GM18517 (cell line): ENCODE measurements around the gene TMED10.
"Not testable (repeated sequence)": the region's sequence is repeated elsewhere in the genome, so short reads cannot be mapped to it uniquely, and the experiment has no call there.

Experiments used
- ATAC-seq: cut with Tn5 transposase; IDR thresholded peaks from one replicate; pipeline ENCODE4 v1.9.1; 2021; ENCODE audit warnings: mild to moderate bottlenecking, moderate library complexity; ENCODE audit not compliant: unreplicated experiment

TMED10 gene

GRCh38 chr14:75128596-75128990 is 47.8 kb downstream of the TMED10 start:
- ATAC-seq, result no peak

DNA sequence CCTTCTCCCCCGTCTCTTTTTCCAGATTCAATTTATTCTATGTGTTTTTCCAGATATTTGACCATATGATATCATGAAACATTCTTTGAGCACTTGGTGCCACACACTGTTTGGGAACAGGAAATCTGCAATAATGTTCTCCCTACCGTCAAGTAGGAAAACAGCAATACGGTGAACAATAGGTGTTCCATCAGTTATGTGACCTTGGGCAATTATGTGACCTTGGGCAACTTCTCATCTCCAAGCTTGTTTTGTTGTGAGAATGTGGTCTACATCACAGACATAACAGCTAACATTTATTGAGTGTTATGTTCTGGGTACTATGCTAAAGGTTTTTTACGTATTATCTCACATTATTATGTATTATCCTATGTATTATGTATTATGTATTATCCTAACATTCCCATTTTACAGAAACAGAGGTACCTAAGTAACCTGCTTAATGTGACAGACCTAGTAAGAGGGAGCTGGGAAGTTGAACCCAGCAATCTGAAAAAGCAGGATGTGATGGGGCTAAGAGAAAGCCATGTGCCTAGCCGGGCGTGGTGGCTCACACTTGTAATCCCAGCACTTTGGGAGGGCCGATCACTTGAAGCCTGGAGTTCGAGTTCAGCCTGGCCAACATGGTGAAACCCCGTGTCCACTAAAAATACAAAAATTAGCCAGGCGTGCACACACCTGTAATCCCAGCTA is 48.4 kb downstream of the TMED10 start:
- no peak for ATAC-seq

DNA sequence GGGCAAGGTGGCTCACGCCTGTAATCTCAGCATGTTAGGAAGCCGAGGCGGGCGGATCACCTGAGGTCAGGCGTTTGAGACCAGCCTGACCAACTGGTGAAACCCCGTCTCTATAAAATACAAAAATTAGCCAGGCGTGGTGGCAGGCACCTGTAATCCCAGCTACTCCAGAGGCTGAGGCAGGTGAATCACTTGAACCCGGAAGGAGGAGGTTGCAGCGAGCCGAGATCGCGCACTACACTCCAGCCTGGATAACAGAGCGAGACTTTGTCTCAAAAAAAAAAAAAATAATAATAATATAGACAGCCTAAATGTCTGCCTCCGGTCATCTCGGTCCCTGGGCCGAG is 49.0 kb downstream of the TMED10 start:
- not testable (repeated sequence) for ATAC-seq

DNA sequence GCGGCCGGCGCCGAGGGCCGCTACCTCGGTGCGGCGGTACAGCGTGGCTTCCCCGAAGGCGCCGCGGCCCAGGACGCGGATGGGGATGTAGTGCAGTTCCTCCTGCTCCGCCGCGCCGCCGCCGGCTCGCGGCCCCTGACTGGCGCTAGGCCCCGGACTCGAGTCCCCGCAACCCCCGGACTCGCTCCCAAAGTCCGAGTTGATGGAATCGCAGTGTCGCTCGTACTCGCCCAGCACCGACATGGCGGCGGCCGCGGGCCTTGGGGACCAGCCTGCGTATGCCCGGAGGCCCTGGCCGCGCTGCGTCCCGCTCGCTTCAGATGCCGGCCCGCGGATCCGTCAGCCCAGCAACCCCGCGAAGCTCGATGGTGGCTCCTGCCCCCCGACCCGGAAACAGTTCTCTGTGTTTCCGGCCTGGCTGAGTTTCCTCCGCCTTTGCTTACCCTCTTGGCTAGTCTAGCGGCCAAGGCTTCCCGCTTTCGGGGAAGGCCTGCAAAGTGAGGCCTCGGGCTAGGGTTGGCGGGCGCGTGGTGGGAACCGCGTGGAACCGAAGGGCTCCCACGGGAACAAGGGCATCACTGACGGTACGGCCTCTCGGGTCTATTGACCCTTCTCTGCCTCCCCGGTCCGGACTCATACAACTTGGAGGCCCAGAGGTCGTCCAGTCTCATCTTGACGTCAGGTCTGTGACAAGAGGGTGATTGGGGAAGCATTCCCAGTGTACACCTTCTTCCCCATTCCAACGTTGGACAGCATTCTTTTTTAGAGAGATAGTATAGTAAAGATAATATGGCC is 49.5 kb downstream of the TMED10 start, which contains the start of gene NEK9:
TSS of gene NEK9 (minus strand) at position 370 of the 795 bp plus-strand sequence. CDS start at position 243, 127 bp downstream.
- peak; percentile 85 for ATAC-seq

- ATAC-seq, result no peak
Observed at GRCh38 chr14:75126121-75126544, 50.3 kb downstream of the TMED10 start.

DNA sequence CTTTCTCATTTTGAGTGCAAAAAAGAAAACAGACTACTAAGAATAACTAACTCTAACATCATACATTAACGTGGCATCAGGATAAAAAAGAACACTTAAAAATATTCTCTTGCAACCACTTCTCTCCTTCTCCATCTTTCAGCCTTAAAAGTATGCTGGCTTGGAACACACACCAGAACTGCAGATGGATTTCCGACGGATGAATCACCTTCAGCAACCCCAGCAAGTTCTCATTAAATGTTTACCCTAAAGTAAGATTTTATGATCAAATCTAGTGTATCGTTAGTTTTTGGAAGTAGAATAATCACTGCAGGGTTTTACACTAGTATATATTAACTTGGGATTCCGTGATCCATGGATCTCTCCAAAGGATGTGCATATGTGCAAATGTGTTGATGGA is 50.8 kb downstream of the TMED10 start:
- ATAC-seq, result no peak

DNA sequence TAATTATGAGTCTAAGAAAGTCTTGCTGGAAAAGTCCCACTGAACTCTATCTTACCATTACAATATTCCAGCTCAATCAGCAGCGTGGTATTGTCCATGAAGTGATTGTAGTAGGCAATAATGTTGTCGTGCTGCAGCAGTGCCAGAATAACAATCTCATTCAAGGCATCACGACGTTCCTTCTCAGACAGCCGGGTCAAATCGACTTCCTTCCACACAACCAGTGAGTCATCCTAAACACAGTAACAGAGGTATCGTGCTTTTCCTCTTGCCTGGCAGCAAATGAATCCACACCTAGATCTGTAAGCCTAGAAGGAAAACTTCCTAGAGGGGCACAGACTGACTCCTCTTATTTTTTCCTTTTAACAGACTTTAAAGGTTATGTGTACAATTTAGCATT is 52.4 kb downstream of the TMED10 start:
- ATAC-seq, result no peak

- ATAC-seq, result no peak
Observed at GRCh38 chr14:75121552-75121951, 54.9 kb downstream of the TMED10 start.

- no peak for ATAC-seq
Observed at GRCh38 chr14:75120541-75121291, 55.7 kb downstream of the TMED10 start.

GRCh38 chr14:75119056-75119455 is 57.4 kb downstream of the TMED10 start:
- ATAC-seq, result no peak

- ATAC-seq, result no peak
Observed at GRCh38 chr14:75113932-75114539, 62.4 kb downstream of the TMED10 start.

DNA sequence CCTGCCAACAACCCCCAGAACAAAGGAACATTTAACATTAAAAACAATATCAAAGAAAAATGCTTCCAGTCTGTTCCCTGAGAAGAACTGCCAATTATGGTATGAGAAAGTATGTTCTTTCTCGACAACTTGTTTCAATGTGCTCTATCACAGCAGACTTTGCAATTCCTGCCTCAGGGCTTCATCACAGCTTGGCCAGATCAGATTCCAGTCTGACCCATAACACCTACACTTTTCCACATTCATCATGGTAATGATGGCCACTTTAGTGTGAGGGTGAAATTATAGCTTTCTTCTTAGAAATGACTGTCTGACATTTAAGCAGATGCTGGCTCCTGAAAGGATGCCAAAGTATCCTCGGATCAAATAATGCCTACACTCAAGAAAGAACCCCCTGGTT is 66.5 kb downstream of the TMED10 start:
- no peak for ATAC-seq

DNA sequence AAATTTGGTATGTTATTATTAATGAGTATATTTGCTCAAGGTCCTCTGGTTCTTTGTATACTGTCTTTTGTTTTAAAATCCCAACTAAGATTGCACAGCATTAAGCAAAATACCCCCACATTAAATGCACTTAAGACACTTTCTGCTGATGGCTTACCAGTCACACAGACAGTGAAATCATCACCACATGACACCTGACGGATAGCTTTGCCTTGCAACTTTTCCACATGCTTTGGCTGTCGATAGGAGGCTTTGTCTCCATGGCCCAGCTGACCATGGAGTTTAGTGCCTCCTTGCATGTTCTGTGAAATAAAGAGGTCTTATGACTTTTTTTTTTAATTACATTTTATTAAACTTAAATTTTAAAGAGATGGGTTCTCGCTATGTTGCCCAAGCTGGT is 69.2 kb downstream of the TMED10 start:
- no peak for ATAC-seq

DNA sequence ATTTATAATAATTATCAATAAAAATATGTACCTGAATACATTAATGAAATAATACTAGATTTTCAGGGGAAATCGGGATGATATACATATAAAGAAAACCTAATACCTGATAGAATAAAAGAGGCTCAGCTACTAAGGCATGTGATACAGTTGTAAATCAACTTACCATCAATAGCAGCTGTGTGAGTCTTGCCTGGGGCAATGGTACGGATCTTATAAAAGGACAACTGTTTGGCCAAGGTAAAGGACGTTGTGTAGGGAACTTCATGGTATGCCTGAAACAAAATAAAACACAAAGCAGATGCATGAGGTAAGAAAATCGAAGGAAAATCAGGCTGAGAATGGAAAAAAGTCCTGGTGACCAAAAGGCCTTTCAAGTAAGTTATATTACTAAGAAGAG is 74.9 kb downstream of the TMED10 start:
- ATAC-seq, result no peak

DNA sequence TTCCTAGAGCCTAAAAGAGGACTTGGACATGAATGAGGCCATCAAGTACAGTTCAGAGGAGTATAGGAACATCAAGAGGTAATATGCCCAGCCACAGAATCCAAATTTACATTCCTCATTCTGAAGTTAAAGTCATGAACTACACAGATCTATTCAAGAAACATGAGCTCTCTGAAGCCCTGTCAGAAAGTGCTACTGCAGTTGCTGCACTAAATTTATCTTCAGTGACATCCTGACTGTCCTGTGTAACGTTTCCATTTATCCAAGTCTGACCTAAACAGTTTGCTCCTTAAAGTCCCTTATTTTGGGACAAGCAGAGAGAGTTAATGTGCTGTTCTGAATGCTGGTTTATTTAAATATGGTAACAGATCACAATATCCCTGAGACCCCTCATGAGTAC is 77.7 kb downstream of the TMED10 start:
- no peak for ATAC-seq

- no peak for ATAC-seq
Observed at GRCh38 chr14:75098212-75098611, 78.2 kb downstream of the TMED10 start.

GRCh38 chr14:75096959-75097358 is 79.5 kb downstream of the TMED10 start:
- ATAC-seq, result no peak

- ATAC-seq, result no peak
Observed at GRCh38 chr14:75095690-75096089, 80.7 kb downstream of the TMED10 start.

DNA sequence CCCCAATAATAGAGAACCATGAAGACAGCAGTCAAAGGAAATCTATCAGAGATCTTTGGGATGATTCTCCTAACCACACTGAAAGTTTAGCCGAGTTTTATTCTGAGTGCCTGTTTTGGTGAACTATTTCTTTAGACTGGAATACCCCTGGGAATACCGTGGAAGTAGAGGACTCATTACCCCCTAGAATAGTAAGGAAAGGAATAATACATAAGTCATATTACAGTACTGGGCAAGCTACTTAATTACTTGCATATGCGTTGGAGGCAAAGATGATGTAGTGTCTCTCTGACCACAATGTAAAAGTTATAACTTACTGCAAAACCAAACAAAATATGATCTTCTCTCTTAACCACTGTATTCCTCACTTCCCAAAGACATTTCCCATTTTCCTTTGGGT is 81.5 kb downstream of the TMED10 start:
- no peak for ATAC-seq

GRCh38 chr14:75092698-75093097 is 83.7 kb downstream of the TMED10 start:
- no peak for ATAC-seq

DNA sequence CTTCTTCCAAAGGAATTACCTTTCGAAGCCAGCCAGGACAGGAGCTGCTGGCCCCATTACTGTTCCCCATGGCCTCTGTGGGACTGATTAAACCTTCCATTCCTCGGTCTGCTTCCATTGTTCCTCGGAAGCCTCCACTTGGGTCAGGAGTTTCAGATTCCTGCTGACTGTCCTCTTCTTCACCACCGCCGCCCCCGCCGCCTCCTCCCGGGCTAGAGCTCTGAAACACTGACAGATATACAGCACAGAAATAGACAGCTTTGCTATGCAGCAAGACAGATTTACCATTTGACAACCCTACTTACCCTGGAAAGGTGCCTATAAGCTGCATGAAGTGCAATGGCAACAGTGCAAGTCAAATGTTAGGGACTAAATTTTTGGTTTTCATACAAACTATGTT is 85.2 kb downstream of the TMED10 start:
- no peak for ATAC-seq
